AG10803 (cell line): ENCODE data around the gene CBX5.

ENCODE experiments used
- DNase-seq: peaks from one replicate; pipeline ENCODE4 v3.0.0; 2010; ENCODE audit warnings: low read depth
- H3K4me3 ChIP-seq: 2 replicates; pipeline ENCODE4 v1.5.1; 2011; ENCODE audit warnings: mild to moderate bottlenecking, low read length, control low read depth
- CTCF ChIP-seq: conservative IDR thresholded peaks from 2 replicates; pipeline ENCODE4 v1.5.1; 2011; ENCODE audit warnings: mild to moderate bottlenecking, low read length, control low read depth, inconsistent platforms

The CBX5 gene

GRCh38 chr12:54225666-54226065, 54.3 kb downstream of the CBX5 start:
- no peak for TF ChIP-seq CTCF
- peak; percentile 58 for DNase-seq
- no peak overlapping the region for H3K4me3 ChIP-seq

GRCh38 chr12:54222609-54223008, 57.3 kb downstream of the CBX5 start:
- no peak overlapping the region for H3K4me3 ChIP-seq
- DNase-seq: peak; percentile 97
- no peak for TF ChIP-seq CTCF

- no peak overlapping the region for H3K4me3 ChIP-seq
- DNase-seq: no peak
- no peak for TF ChIP-seq CTCF
Measured at GRCh38 chr12:54221402-54221984, 58.4 kb downstream of the CBX5 start.

- TF ChIP-seq CTCF: no peak
- DNase-seq: no peak
- H3K4me3 ChIP-seq: no peak overlapping the region
Measured at GRCh38 chr12:54220567-54220966, 59.4 kb downstream of the CBX5 start.

DNA sequence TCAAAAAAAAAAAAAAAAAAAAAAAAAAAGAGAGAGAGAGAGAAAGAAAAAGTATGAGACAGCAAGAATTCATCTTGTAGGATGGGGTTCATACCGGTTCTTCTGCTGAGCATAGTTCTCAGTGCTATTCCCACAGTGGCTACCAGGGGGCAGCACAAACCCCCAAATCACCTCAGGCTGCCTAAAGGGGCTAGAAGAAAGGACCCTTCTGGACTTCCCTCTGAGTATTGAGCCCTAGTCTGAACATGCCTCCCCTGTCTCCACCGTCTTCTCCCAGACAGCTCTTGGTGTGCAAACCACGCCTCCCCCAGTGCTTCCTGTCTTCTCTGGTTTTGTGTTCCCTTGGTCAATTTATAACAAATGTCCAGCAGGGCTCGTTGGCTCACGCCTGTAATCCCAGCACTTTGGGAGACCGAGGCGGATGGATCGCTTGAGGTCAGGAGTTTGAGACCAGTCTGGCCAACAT, 59.8 kb downstream of the CBX5 start:
- DNase-seq: peak; percentile 75
- TF ChIP-seq CTCF: peak; percentile 91
- H3K4me3 ChIP-seq: no peak overlapping the region

- TF ChIP-seq CTCF: no peak
Measured at GRCh38 chr12:54217774-54218241, 62.1 kb downstream of the CBX5 start.

More at GRCh38 chr12:54217774-54218241, 62.1 kb downstream of the CBX5 start:
- peak overlapping the region; percentile 57 for H3K4me3 ChIP-seq
- DNase-seq: no peak
